HG03575 (cell line): Measurements from ENCODE around the gene GAREM1.

Source experiments
- ATAC-seq: cut with Tn5 transposase; IDR thresholded peaks from one replicate; pipeline ENCODE4 v1.9.1; 2021; ENCODE audit not compliant: unreplicated experiment, insufficient number of reproducible peaks, low FRiP score; ENCODE audit errors: extremely low read depth

The GAREM1 gene

GRCh38 chr18:32435631-32436500, 34.8 kb downstream of the GAREM1 start:
- ATAC-seq = no peak

GRCh38 chr18:32431753-32432152, 38.9 kb downstream of the GAREM1 start:
- no peak for ATAC-seq

GRCh38 chr18:32429402-32429801, 41.3 kb downstream of the GAREM1 start:
- ATAC-seq = no peak

GRCh38 chr18:32427084-32427900, 43.4 kb downstream of the GAREM1 start:
- no peak for ATAC-seq

GRCh38 chr18:32425466-32425865, 45.2 kb downstream of the GAREM1 start:
- ATAC-seq = no peak

DNA sequence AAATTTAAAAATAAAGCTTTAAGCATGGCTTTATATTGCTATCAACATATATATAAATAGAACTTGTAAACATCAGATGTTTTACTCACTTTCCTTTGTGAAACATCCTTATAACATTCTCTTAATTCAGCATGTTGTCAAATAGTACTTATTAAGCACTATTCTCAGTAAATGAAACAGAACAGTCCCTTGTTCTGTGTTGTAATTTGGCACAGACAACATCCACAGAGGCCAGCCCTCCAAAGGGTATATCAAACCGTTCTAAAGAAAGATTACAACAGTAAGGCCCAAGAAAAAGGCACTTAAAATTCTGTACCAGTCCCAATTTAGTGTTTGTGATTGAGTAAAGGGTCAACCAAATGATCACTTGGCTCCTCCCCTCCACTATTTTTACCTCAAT, 46.0 kb downstream of the GAREM1 start:
- no peak for ATAC-seq

DNA sequence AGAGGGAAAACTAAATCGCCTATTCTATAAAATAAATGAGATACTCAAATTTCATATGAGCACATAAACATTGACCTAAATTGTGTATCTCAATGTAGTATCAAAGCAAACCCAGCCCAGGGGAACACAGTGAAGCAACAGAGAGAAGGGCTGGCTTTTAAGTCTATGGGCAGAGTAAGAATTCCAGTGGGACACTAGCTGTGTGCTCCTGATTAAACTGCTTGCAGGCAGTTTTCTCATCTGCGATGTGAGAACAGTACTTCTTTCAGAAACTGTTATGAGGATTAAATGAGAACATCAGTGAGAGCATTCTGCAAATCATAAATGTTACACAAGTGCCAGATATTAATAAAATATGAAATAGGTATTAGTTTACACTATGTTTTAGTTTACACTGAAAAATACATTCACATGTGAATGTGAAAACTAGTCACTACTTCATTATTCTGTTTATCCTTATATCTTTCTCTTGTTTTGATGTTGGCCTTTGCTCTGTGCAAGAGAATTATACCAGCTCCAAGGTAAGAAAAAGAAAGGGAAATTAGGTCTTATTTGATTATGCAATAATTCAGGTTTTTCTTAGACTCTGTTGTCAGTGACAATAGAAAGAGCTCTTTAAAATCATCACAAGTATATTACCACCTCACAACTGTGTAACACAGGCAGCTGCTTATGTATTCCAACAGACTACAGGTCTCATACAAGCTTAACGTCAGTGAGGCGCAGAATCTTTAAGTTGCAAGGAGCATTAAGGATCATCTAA, 47.5 kb downstream of the GAREM1 start:
- ATAC-seq = no peak

DNA sequence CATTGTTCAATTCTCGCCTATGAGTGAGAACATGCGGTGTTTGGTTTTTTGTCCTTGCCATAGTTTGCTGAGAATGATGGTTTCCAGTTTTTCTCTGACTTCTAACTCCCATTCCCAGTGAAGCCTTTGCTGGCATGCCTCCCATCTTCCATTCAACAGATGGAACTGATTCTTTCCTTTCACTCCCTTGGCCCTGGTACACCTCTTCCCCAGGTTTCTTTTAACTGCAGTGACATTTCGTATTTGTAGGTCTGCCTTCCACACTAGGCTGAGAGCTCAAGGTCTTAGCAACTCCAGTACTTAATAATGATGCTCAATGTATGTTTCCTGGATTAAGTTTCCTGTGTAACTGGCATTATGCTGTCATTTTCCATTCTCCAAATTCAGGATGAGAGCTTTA, 48.5 kb downstream of the GAREM1 start:
- no peak for ATAC-seq

DNA sequence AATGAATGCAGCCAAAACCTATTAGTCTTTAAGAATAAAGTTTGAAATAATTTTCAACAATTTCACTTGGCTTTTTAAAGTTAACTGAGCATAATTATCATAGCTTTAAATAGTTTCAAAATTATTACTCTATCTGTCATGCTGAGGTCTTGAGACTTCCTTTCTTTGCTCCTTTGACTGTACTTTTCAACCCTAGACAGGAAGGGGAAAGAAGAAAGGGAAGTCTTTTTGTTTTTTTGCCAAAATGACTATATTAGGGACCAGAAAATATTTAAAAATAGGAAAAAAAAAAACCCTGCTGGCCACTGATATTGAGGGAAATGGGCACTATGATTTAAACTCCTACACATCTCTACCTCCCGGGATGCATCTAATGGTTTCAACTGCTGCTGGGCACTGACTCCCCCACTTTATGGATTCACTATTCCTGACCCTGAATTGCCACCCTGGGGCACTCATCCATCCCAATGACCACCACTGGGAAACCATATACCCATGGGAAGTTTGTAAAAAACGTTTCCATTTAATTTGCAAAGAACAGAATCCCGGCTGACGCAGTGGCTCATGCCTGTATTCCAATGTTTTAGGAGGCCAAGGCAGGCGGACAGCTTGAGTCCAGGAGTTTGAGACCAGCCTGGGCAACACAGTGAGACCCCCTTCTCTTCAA, 50.5 kb downstream of the GAREM1 start:
- ATAC-seq = no peak

DNA sequence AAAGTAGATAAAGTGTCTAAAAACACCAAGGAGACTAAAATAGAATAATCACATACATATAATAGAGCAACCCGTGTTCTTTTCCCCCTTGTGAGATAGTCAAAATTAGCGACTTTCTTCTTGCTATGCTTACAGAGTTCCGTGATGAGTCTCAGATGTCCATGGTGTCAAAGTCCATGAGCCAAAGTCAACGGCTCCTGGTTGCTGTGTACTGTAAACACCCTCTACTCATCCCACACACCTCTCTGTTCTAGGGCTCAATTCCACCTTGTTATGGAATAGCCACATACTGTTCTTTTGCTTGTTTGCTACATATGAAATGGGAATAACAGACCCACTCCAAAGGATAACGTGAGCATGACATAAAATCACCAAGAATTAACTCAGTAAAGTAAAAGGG, 52.5 kb downstream of the GAREM1 start:
- no peak for ATAC-seq

GRCh38 chr18:32405588-32405987, 65.1 kb downstream of the GAREM1 start:
- ATAC-seq = no peak

DNA sequence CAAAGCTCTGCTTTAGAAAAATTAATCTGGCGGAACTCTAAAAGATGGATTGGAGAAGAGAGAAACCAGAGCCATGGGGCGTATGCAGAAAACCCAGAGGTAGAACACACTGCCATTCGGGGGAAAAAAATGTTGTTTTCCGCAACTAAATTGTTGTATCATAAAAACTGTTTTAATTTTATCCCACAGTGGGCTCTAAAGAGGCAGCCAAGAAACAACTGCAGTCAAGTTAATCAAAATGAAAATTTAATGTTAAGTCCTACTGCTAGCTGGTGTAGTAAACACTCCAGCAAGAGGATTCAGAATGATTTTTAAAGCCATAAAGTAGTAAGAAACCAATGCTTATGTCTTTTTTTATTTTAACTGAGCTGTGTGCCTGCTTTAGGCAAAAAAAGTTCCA, 69.1 kb downstream of the GAREM1 start:
- ATAC-seq = no peak

- no peak for ATAC-seq
Measured at GRCh38 chr18:32393407-32393806, 77.3 kb downstream of the GAREM1 start.

GRCh38 chr18:32391126-32391525, 79.6 kb downstream of the GAREM1 start:
- no peak for ATAC-seq

GRCh38 chr18:32389858-32390257, 80.8 kb downstream of the GAREM1 start:
- ATAC-seq = no peak

- no peak for ATAC-seq
Measured at GRCh38 chr18:32389191-32389590, 81.5 kb downstream of the GAREM1 start.

GRCh38 chr18:32386471-32386870, 84.2 kb downstream of the GAREM1 start:
- no peak for ATAC-seq

- ATAC-seq = no peak
Measured at GRCh38 chr18:32383050-32383819, 87.4 kb downstream of the GAREM1 start.
